Spleen (tissue), 11 donors: ENCODE data around the gene ZNF692. TPM values are rescaled to one million over a fixed set of nuclear protein-coding genes. Genes with fewer than 3 reads are reported as not detected.

Source experiments
- DNase-seq: peaks from one replicate; pipeline ENCODE4 v3.0.0-alpha.2; 2020
- H3K27ac ChIP-seq, 8 donors: fragments of 200-600 bp; sonication (generic) in 7 of 8; 1 replicate in 4 of 8; 2 replicates in 4 of 8; pipeline versions ENCODE4 v1.5.0 to v1.8.0; 2016 to 2021; ENCODE audit warnings: inconsistent platforms in 4 of 8, mild to moderate bottlenecking in 4 of 8, moderate library complexity in 1 of 8
- H3K27me3 ChIP-seq, 7 donors: fragments of 200-600 bp; sonication (generic) in 6 of 7; replicated peaks in 1 of 7; 1 replicate in 4 of 7; 2 replicates in 3 of 7; pipeline versions ENCODE4 v1.5.0 to v1.8.0; 2016 to 2021; ENCODE audit warnings: inconsistent platforms in 3 of 7, mild to moderate bottlenecking in 1 of 7
- H3K36me3 ChIP-seq, 6 donors: fragments of 200-600 bp; sonication (generic) in 5 of 6; 1 replicate in 4 of 6; 2 replicates in 2 of 6; pipeline versions ENCODE4 v1.5.0 to v1.8.0; 2016 to 2021; ENCODE audit warnings: inconsistent platforms in 2 of 6
- H3K4me1 ChIP-seq, 6 donors: fragments of 200-600 bp; sonication (generic) in 5 of 6; 1 replicate in 3 of 6; 2 replicates in 3 of 6; pipeline versions ENCODE4 v1.5.0 to v1.8.0; 2016 to 2021; ENCODE audit warnings: inconsistent platforms in 3 of 6
- H3K4me3 ChIP-seq, 8 donors: fragments of 200-600 bp; sonication (generic) in 7 of 8; 1 replicate in 4 of 8; 2 replicates in 4 of 8; pipeline versions ENCODE4 v1.5.0 to v1.8.0; 2016 to 2021; ENCODE audit warnings: inconsistent platforms in 4 of 8, mild to moderate bottlenecking in 4 of 8, moderate library complexity in 2 of 8
- H3K9me3 ChIP-seq, 8 donors: fragments of 200-600 bp; sonication (generic) in 7 of 8; 1 replicate in 4 of 8; 2 replicates in 4 of 8; pipeline versions ENCODE4 v1.5.0 to v1.8.0; 2016 to 2021; ENCODE audit warnings: inconsistent platforms in 4 of 8
- POLR2A ChIP-seq, 3 donors: fragments of 450-650 bp; IDR thresholded peaks; one replicate each; pipeline ENCODE4 v1.5.1; 2017; ENCODE audit warnings: antibody characterized with exemption in 3 of 3, mild to moderate bottlenecking in 1 of 3
- POLR2AphosphoS5 ChIP-seq, 3 donors: sonication (generic); formaldehyde crosslinking; IDR thresholded peaks; one replicate each; pipeline ENCODE4 v1.5.1; 2017; ENCODE audit warnings: antibody characterized with exemption in 3 of 3
- WGBS, 5 donors: extraction: QIAGEN DNeasy Blood & Tissue Kit in 3 of 5; methylation state at CpG; one replicate each; pipeline versions ENCODE4 v1.1.5 to v1.1.7; 2013 to 2018; 5-methylcytosine and 5-hydroxymethylcytosine counted together
- intact Hi-C: fragments of 100-400 bp; cut with DNase I; formaldehyde crosslinking; loops from one replicate; pipeline ENCODE4 v1.15.0; 2023; ENCODE audit warnings: low total_unique reads
- polyA plus RNA-seq, 3 donors: library from polyadenylated mRNA; stranded (reverse); fragments of 200-250 nt; gene quantifications; one replicate each; pipeline ENCODE4 v1.2.1, GENCODE V29; 2013
- total RNA-seq, 7 donors: library from RNA; depleted of rRNA in 3 of 7; stranded (reverse); fragments of >200 nt in 3 of 7; fragmentation: NEBNext Ultra II Directional in 4 of 7; extraction: Animal tissue kit (Norgen Biotek cat#: 25700) in 4 of 7; gene quantifications; one replicate each; pipeline versions ENCODE4 v1.1.0 to v1.2.1, GENCODE V29; 2016 to 2021
- TF ChIP-seq, protein P1 (sequence below), 11 experiments: fragments of 200-600 bp in 7 of 11; fragments of 450-650 bp in 4 of 11; sonication (generic) in 4 of 11; IDR thresholded peaks in 8 of 11; conservative IDR thresholded peaks in 3 of 11; 1 replicate in 7 of 11; 2 replicates in 4 of 11; pipeline versions ENCODE4 v1.4.0 to v1.8.0; 2016 to 2021; ENCODE audit warnings: antibody characterized with exemption in 11 of 11, inconsistent platforms in 4 of 11, mild to moderate bottlenecking in 1 of 11
- donor health status: healthy with polysubstance abuse.
- donor health status: DM: no; HTN: no; CAD: no; lungs with moderate emphysema.
- donor health status: DM: no; HTN: no; CAD: no.
- donor health status: Bipolar disorder and iron deficiency.
- donor health status: healthy.
- donor health status: DM: no; HTN: no; CAD: no.
- donor health status: DM: yes; HTN: yes; CAD: no.

ZNF692 gene
- total and polyA plus RNA-seq, 10 donors: 33.5 to 138 (median 48.6) TPM

DNA sequence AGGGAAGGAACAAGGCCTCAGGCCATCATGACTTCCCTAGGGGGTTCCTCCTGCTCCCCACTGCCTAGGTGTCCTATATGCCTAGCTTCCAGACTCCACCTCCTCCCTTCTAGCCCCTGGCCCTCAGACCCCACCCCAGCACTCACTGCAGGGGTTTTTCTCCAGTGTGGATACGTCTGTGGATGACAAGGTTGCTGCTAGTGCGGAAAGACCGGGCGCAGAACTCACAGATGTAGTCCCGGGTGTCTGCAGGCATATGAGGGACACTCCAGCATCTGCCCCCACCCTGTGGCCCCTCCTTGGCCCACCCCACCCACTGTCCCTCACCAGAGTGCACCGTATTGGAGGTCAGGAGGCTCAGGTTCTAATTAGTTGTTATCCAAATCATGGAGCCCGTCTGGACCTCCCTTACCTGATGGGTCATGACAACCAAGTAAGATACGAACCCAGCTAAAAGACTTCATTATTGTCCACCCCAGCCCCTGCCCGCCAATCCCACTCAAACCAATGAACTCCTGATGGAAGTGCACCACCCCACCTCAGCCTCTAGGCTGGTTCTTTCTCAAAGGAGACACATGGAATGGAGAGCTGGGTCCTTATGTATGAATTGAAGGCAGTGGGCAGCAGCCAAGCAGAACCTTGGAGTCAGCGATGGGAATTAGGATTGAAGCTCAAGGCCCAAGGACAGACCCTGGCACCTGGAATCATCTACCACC, 8.2 kb downstream of the ZNF692 start:
- TF ChIP-seq POLR2A (IDR thresholded peaks at IDR 0.05) (no peak), POLR2AphosphoS5 (IDR thresholded peaks at IDR 0.05) (no peak)
- TF ChIP-seq, protein P1, sequence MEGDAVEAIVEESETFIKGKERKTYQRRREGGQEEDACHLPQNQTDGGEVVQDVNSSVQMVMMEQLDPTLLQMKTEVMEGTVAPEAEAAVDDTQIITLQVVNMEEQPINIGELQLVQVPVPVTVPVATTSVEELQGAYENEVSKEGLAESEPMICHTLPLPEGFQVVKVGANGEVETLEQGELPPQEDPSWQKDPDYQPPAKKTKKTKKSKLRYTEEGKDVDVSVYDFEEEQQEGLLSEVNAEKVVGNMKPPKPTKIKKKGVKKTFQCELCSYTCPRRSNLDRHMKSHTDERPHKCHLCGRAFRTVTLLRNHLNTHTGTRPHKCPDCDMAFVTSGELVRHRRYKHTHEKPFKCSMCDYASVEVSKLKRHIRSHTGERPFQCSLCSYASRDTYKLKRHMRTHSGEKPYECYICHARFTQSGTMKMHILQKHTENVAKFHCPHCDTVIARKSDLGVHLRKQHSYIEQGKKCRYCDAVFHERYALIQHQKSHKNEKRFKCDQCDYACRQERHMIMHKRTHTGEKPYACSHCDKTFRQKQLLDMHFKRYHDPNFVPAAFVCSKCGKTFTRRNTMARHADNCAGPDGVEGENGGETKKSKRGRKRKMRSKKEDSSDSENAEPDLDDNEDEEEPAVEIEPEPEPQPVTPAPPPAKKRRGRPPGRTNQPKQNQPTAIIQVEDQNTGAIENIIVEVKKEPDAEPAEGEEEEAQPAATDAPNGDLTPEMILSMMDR (IDR thresholded peaks at IDR 0.05 in 8 of 11, conservative IDR thresholded peaks at IDR 0.05 in 3 of 11): no peak
- H3K4me3 ChIP-seq: no peak overlapping the region
- peaks cover 0 to 37% (median 12%) of the 10 kb centered on the region in 6 donors for H3K4me1 ChIP-seq
- H3K36me3 ChIP-seq: peaks cover 0 to 87% (median 52%) of the 10 kb centered on the region in 6 donors
- H3K27ac ChIP-seq: no peak overlapping the region
- intact Hi-C loops: no loop called here
- H3K9me3 ChIP-seq: no peaks in the 10 kb centered on the region
- WGBS, 5 donors: 82 to 89% (median 85%) methylated on average over 9 to 10 of the region's 10 CpGs
- no peak for DNase-seq
- no peaks in the 10 kb centered on the region for H3K27me3 ChIP-seq

DNA sequence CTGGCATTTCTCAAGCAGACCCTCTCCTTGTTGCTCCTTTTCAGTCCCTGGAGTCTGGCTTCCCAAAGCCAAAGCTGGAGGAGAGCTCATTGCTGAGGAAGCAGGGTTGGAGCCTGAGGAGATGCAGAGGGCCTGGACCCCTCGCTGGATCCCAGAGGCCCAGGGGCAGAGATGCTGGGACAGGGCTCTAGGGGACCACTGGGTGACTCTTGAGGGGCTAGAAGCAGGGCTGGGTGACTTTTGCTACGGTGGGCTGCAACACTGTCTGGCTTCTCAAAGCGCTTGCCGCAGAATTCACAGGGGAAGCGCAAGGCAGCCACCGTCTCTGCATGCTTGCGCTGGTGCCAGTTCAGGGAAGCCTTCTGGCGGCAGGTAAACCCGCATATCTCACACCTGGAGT, 8.8 kb downstream of the ZNF692 start:
- no peak for DNase-seq
- H3K36me3 ChIP-seq: peaks cover 0 to 87% (median 57%) of the 10 kb centered on the region in 6 donors

DNA sequence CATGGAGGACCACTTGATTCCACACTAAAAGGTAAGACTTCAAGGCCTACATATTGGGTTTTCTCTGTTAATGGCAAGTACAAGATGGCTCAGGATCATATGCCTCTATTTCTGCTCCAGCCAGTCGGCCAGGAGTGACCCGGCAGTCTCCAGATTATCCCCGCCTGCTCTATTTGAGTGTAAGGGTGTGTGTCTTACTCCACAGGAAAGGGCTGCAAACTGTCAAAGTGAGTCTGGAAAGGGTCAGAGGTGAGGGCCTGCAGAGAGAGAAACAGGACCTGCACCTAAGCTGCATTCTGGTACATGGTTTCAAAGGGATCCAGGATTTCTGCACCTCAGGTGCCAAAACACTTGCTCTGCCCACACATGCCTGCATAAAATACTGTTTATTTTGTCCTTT, 9.2 kb downstream of the ZNF692 start:
- intact Hi-C loops: no loop called here
- 86 to 97% (median 91%) methylated on average over 3 of the region's 3 CpGs for WGBS, 5 donors
- peaks cover 0 to 87% (median 62%) of the 10 kb centered on the region in 6 donors for H3K36me3 ChIP-seq
- peaks cover 0 to 29% (median 12%) of the 10 kb centered on the region in 6 donors for H3K4me1 ChIP-seq
- H3K27ac ChIP-seq: no peak overlapping the region
- no peak overlapping the region for H3K4me3 ChIP-seq
- DNase-seq: no peak
- H3K9me3 ChIP-seq: no peaks in the 10 kb centered on the region
- TF ChIP-seq POLR2AphosphoS5 (IDR thresholded peaks at IDR 0.05): no peak
- TF ChIP-seq, protein P1 (IDR thresholded peaks at IDR 0.05 in 8 of 11, conservative IDR thresholded peaks at IDR 0.05 in 3 of 11): no peak
- no peak for TF ChIP-seq POLR2A (IDR thresholded peaks at IDR 0.05)
- no peaks in the 10 kb centered on the region for H3K27me3 ChIP-seq

More for the DNA sequence above, 8.8 kb downstream of the ZNF692 start:
- TF ChIP-seq POLR2A (IDR thresholded peaks at IDR 0.05) (no peak), POLR2AphosphoS5 (IDR thresholded peaks at IDR 0.05) (peak in 1 of 3 donors; percentile 51)
- TF ChIP-seq, protein P1 (IDR thresholded peaks at IDR 0.05 in 8 of 11, conservative IDR thresholded peaks at IDR 0.05 in 3 of 11): no peak
- no peaks in the 10 kb centered on the region for H3K9me3 ChIP-seq
- H3K27me3 ChIP-seq: no peaks in the 10 kb centered on the region
- H3K4me3 ChIP-seq: no peak overlapping the region
- 92 to 100% (median 96%) methylated on average over 1 to 9 of the region's 9 CpGs for WGBS, 5 donors
- intact Hi-C loops: no loop called here
- peaks cover 0 to 33% (median 12%) of the 10 kb centered on the region in 6 donors for H3K4me1 ChIP-seq
- H3K27ac ChIP-seq: no peak overlapping the region

DNA sequence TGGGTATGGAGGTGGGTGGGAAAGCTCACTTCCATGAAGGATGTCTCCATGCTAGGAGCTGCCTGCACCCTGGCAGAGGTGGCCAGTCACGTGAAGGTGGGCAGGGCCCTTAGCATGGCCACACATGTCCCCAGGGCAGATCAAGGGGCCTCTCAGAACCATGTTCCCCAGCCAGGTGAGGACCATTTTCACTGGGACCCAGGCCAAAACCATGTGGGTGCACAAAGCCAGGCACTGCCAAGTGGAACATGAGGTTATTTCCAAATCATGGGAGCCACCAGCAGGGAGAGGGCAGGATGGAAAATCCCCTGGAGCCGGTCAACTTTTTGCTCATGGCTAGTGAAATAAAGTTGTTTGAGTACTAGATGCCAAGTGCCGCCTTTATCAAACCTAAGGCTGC, 9.7 kb downstream of the ZNF692 start:
- TF ChIP-seq, protein P1 (IDR thresholded peaks at IDR 0.05 in 8 of 11, conservative IDR thresholded peaks at IDR 0.05 in 3 of 11): no peak
- no peak for TF ChIP-seq POLR2A (IDR thresholded peaks at IDR 0.05)
- no peak for TF ChIP-seq POLR2AphosphoS5 (IDR thresholded peaks at IDR 0.05)
- Histone ChIP-seq H3K27ac (no peak overlapping the region), H3K36me3 (peaks cover 0 to 88% (median 65%) of the 10 kb centered on the region in 6 donors), H3K4me1 (peaks cover 0 to 27% (median 12%) of the 10 kb centered on the region in 6 donors), H3K9me3 (no peaks in the 10 kb centered on the region), H3K4me3 (no peak overlapping the region), H3K27me3 (no peaks in the 10 kb centered on the region)
- intact Hi-C loops: no loop called here
- 92 to 98% (median 94%) methylated on average over 3 of the region's 3 CpGs for WGBS, 5 donors
- no peak for DNase-seq
